Endothelial cell of umbilical vein (primary cell): ENCODE data around the gene DIAPH3. TPM values are rescaled to one million over a fixed set of nuclear protein-coding genes. Genes with fewer than 3 reads are reported as not detected.

ENCODE experiments used
- BruUV-seq: library from RNA; stranded (reverse); fragments of 400-500 nt; replicated peaks from 2 replicates; lab custom pipeline; 2021; lab: Mats Ljungman, UMichigan
- CTCF ChIA-PET: fragments of 300-600, 350-600 bp; sonication (Branson Sonifier 250); formaldehyde crosslinking; loops from one replicate; lab custom pipeline; 2021; ENCODE audit warnings: antibody characterized with exemption, inconsistent platforms; lab: Charles Lee
- POLR2A ChIA-PET: fragments of 300-600, 350-600 bp; sonication (Branson Sonifier 250); formaldehyde crosslinking; loops from one replicate; lab custom pipeline; 2021; ENCODE audit warnings: antibody characterized with exemption, inconsistent platforms; lab: Charles Lee
- DNase-seq: peaks from one replicate; pipeline ENCODE4 v3.0.0-alpha.2; 2011; ENCODE audit warnings: low read depth, low spot score
- FAIRE-seq: peaks from 2 replicates; lab custom pipeline; 2011; peaks lifted over from hg19 to GRCh38; lab: Jason Lieb, UNC
- H2AFZ ChIP-seq: 2 replicates; pipeline ENCODE4 v1.6.0; 2012; ENCODE audit warnings: low read depth, low read length, control low read depth, inconsistent platforms
- H3K27ac ChIP-seq: 2 replicates; pipeline ENCODE4 v1.5.1; 2011; ENCODE audit warnings: low read depth, mild to moderate bottlenecking, control low read depth, low read length, moderate library complexity; ENCODE audit not compliant: insufficient read depth
- H3K27me3 ChIP-seq, 2 experiments: 2 replicates each; pipeline versions ENCODE4 v1.6.0 to v1.6.1; 2011; ENCODE audit warnings: low read length in 2 of 2, mixed read lengths in 1 of 2; ENCODE audit not compliant: control insufficient read depth in 2 of 2, insufficient read depth in 2 of 2
- H3K36me3 ChIP-seq, 2 experiments: 2 replicates in 1 of 2; 3 replicates in 1 of 2; pipeline ENCODE4 v1.5.1; 2011; ENCODE audit warnings: low read length in 2 of 2, mild to moderate bottlenecking in 1 of 2, moderate library complexity in 1 of 2; ENCODE audit not compliant: control insufficient read depth in 2 of 2, insufficient read depth in 2 of 2; ENCODE audit errors: extremely low read depth in 1 of 2
- H3K4me1 ChIP-seq: 3 replicates; pipeline ENCODE4 v1.5.1; 2011; ENCODE audit warnings: mild to moderate bottlenecking, low read length; ENCODE audit not compliant: control insufficient read depth, insufficient read depth; ENCODE audit errors: extremely low read depth
- H3K4me2 ChIP-seq: 2 replicates; pipeline ENCODE4 v1.6.1; 2011; ENCODE audit warnings: low read length, control low read depth, mixed read lengths; ENCODE audit not compliant: insufficient read depth
- H3K4me3 ChIP-seq, 3 experiments: fragments of 200-600 bp in 1 of 3; sonication (generic), shearing (Covaris generic) in 1 of 3; replicated peaks in 1 of 3; 2 replicates each; pipeline ENCODE4 v1.5.1; 2011 to 2016; ENCODE audit warnings: control low read depth in 3 of 3, low read length in 3 of 3, mild to moderate bottlenecking in 2 of 3, inconsistent platforms in 1 of 3, low read depth in 1 of 3, moderate library complexity in 1 of 3; ENCODE audit not compliant: insufficient read depth in 1 of 3
- H3K79me2 ChIP-seq: 2 replicates; pipeline ENCODE4 v1.6.0; 2012; ENCODE audit warnings: low read length, inconsistent platforms; ENCODE audit not compliant: control insufficient read depth, insufficient read depth
- H3K9ac ChIP-seq: replicated peaks from 2 replicates; pipeline ENCODE3; 2011; ENCODE audit warnings: low read length, control low read depth; ENCODE audit not compliant: insufficient read depth; ENCODE audit errors: extremely low read depth
- H3K9me1 ChIP-seq: replicated peaks from 3 replicates; pipeline ENCODE4 v1.6.0; 2011; ENCODE audit warnings: mild to moderate bottlenecking, low read length; ENCODE audit not compliant: control insufficient read depth, insufficient read depth; ENCODE audit errors: extremely low read depth
- H3K9me3 ChIP-seq: replicated peaks from 2 replicates; pipeline ENCODE4 v1.5.1; 2012; ENCODE audit warnings: low read length, inconsistent platforms; ENCODE audit not compliant: control insufficient read depth, insufficient read depth
- H4K20me1 ChIP-seq: replicated peaks from 2 replicates; pipeline ENCODE3; 2011; ENCODE audit warnings: mild to moderate bottlenecking, low read length; ENCODE audit not compliant: control insufficient read depth, insufficient read depth; ENCODE audit errors: extremely low read depth
- CTCF ChIP-seq, 2 donors: IDR thresholded peaks; 1 replicate in 1 of 2; 2 replicates in 1 of 2; pipeline ENCODE4 v1.5.1; 2011; ENCODE audit warnings: low read length in 2 of 2, mild to moderate bottlenecking in 2 of 2, moderate library complexity in 2 of 2, control low read depth in 1 of 2, inconsistent platforms in 1 of 2, low read depth in 1 of 2; ENCODE audit not compliant: insufficient read depth in 1 of 2; ENCODE audit errors: extremely low read depth in 1 of 2
- EZH2 ChIP-seq: IDR thresholded peaks from 2 replicates; pipeline ENCODE4 v1.6.1; 2012; ENCODE audit warnings: borderline replicate concordance, low read depth, mild to moderate bottlenecking, moderate library complexity, low read length, inconsistent platforms; ENCODE audit not compliant: severe bottlenecking
- FOS ChIP-seq: IDR thresholded peaks from 2 replicates; pipeline ENCODE4 v1.6.1; 2011; ENCODE audit warnings: mild to moderate bottlenecking, low read length, moderate library complexity, borderline replicate concordance; ENCODE audit not compliant: insufficient read depth
- GATA2 ChIP-seq: IDR thresholded peaks from 2 replicates; pipeline ENCODE4 v1.7.0; 2011; ENCODE audit warnings: low read depth, mild to moderate bottlenecking, moderate library complexity, mixed read lengths, low read length; ENCODE audit not compliant: insufficient read length, insufficient read depth
- JUN ChIP-seq: IDR thresholded peaks from 2 replicates; pipeline ENCODE4 v1.6.1; 2011; ENCODE audit warnings: borderline replicate concordance, low read depth; ENCODE audit not compliant: insufficient read length, insufficient read depth
- MAX ChIP-seq: IDR thresholded peaks from 2 replicates; pipeline ENCODE4 v1.6.1; 2011; ENCODE audit not compliant: insufficient read depth, insufficient read length
- MYC ChIP-seq: IDR thresholded peaks from one replicate; pipeline ENCODE4 v1.6.1; 2011; ENCODE audit warnings: mild to moderate bottlenecking, low read depth, low read length
- POLR2A ChIP-seq: IDR thresholded peaks from 2 replicates; pipeline ENCODE4 v1.6.1; 2012; ENCODE audit warnings: low read depth, mild to moderate bottlenecking, control low read depth, low read length
- POLR2AphosphoS5 ChIP-seq: IDR thresholded peaks from 2 replicates; pipeline ENCODE4 v1.6.1; 2012; ENCODE audit warnings: low read depth, mild to moderate bottlenecking, control low read depth, low read length, moderate library complexity; ENCODE audit not compliant: insufficient read depth
- dilution Hi-C: fragments of 300-500 bp; cut with MboI; formaldehyde crosslinking; loops from one replicate; pipeline ENCODE4 v1.15.0; 2019; ENCODE audit warnings: low sequenced_read_pairs; ENCODE audit not compliant: extremely low pct_ligation_motif_present
- intact Hi-C: fragments of 100-400 bp; cut with micrococcal nuclease; formaldehyde crosslinking; loops from one replicate; pipeline ENCODE4 v1.10.0; 2022
- polyA plus RNA-seq, 4 experiments: library from polyadenylated mRNA; depleted of rRNA in 3 of 4; stranded (reverse) in 3 of 4; unstranded in 1 of 4; fragments of >200 nt; gene quantifications; 2 replicates each; pipeline versions ENCODE4 v1.2.1 to v1.2.3, GENCODE V29; 2011 to 2012; ENCODE audit warnings: missing spikeins in 1 of 4
- total RNA-seq: library from RNA; stranded (reverse); gene quantifications from 2 replicates; pipeline ENCODE4 v1.2.3, GENCODE V29; 2021

The DIAPH3 gene
- total and polyA plus RNA-seq, 2 donors (not counting 3 experiments of a cell fraction or from before 2014, with no cell fraction given): 9.9 to 44.0 TPM

DNA sequence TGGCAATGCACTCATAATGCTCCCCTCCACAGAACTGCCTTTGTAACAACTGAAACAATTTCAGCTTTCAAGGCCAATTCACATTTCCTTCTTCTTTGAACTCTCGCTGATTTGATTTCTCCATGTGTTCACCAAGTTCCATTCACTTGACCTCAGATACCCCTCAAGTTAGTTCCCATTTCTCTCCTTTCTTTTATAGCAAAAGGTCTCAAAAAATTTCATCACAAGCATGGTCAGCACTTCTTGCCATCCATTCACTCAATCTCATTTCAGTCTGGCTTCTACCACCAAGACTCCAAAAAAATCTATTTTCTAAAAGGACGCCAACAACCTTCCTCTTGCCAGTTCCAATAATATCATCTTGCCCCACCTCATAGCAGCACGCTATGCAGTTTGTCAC lies 135.7 kb downstream of the DIAPH3 start:
- no peak for DNase-seq

More for the DNA sequence above, 135.7 kb downstream of the DIAPH3 start:
- Histone ChIP-seq H3K79me2 (peaks cover 11% of the 10 kb centered on the region), H3K36me3 (no peaks in the 10 kb centered on the region), H4K20me1 (no peaks in the 10 kb centered on the region), H3K4me3 (no peak overlapping the region), H3K9me3 (no peaks in the 10 kb centered on the region), H3K4me2 (no peak overlapping the region), H3K27me3 (no peaks in the 10 kb centered on the region), H2AFZ (no peak overlapping the region), H3K27ac (no peak overlapping the region), H3K9me1 (no peaks in the 10 kb centered on the region), H3K4me1 (no peaks in the 10 kb centered on the region), H3K9ac (no peak overlapping the region)
- FAIRE-seq: no peak
- intact Hi-C loops: no loop called here
- BruUV-seq: no TSS peak
- no peak for TF ChIP-seq MYC
- TF ChIP-seq EZH2: no peak
- no peak for TF ChIP-seq GATA2
- no peak for TF ChIP-seq JUN
- TF ChIP-seq POLR2AphosphoS5: no peak
- TF ChIP-seq CTCF (IDR thresholded peaks at IDR 0.05; ENCODE audit: extremely low read depth in 1 of 2, insufficient read depth in 1 of 2, low read depth in 1 of 2, low read length in 2 of 2): no peak
- TF ChIP-seq MAX: no peak
- no peak for TF ChIP-seq POLR2A
- no peak for TF ChIP-seq FOS
- CTCF ChIA-PET: no interaction called here
- dilution Hi-C loops: no loop called here
- POLR2A ChIA-PET: no interaction called here
